Body of pancreas (tissue), 4 donors: Measurements from ENCODE around the gene HCFC1. TPM values are rescaled to one million over a fixed set of nuclear protein-coding genes. Genes with fewer than 3 reads are reported as not detected.

Experiments
- ATAC-seq: fragments of 150-250 bp; one replicate; pipeline ENCODE4 v1.9.1; 2016
- DNase-seq, 4 donors: peaks; one replicate each; pipeline ENCODE4 v3.0.0-alpha.2; 2019
- H3K27ac ChIP-seq, 4 donors: fragments of 200-600 bp; sonication (generic); 1 replicate in 3 of 4; 2 replicates in 1 of 4; pipeline versions ENCODE4 v1.5.1 to v1.6.1; 2016 to 2019; ENCODE audit warnings: mild to moderate bottlenecking in 1 of 4, mixed read lengths in 1 of 4, moderate library complexity in 1 of 4
- H3K27me3 ChIP-seq, 2 donors: fragments of 200-600 bp; sonication (generic); one replicate each; pipeline ENCODE4 v1.6.0; 2016; ENCODE audit warnings: mild to moderate bottlenecking in 1 of 2
- H3K36me3 ChIP-seq, 2 donors: fragments of 200-600 bp; sonication (generic); replicated peaks in 1 of 2; 2 replicates each; pipeline ENCODE4 v1.5.1; 2016; ENCODE audit warnings: low read depth in 2 of 2; ENCODE audit not compliant: insufficient read depth in 1 of 2
- H3K4me1 ChIP-seq: fragments of 200-600 bp; sonication (generic); one replicate; pipeline ENCODE4 v1.6.0; 2016
- H3K4me3 ChIP-seq, 2 donors: fragments of 200-600 bp; sonication (generic); 1 replicate in 1 of 2; 2 replicates in 1 of 2; pipeline ENCODE4 v1.5.1; 2016 to 2019
- H3K9me3 ChIP-seq, 3 donors: fragments of 200-600 bp; sonication (generic); 1 replicate in 2 of 3; 2 replicates in 1 of 3; pipeline ENCODE4 v1.5.1; 2016
- CTCF ChIP-seq, 7 experiments: fragments of 450-650 bp in 4 of 7; fragments of 200-600 bp in 3 of 7; sonication (generic) in 3 of 7; IDR thresholded peaks; one replicate each; pipeline ENCODE4 v1.5.1; 2016 to 2019; ENCODE audit warnings: antibody characterized with exemption in 7 of 7
- POLR2A ChIP-seq, 3 donors: fragments of 450-650 bp; IDR thresholded peaks; one replicate each; pipeline ENCODE4 v1.6.1; 2016; ENCODE audit warnings: antibody characterized with exemption in 3 of 3, mild to moderate bottlenecking in 2 of 3
- WGBS, 2 donors: methylation state at CpG; one replicate each; pipeline ENCODE4 v1.1.5; 2017; 5-methylcytosine and 5-hydroxymethylcytosine counted together
- intact Hi-C: fragments of 100-400 bp; cut with DNase I; formaldehyde crosslinking; loops from one replicate; pipeline ENCODE4 v1.15.1; 2023
- total RNA-seq, 2 donors: library from RNA; depleted of rRNA; stranded (reverse); fragments of >200 nt; gene quantifications; one replicate each; pipeline ENCODE4 v1.1.0, GENCODE V29; 2016

Gene HCFC1
- total RNA-seq, 2 donors from 2014 or later, result 16.6 to 62.6 TPM

GRCh38 chrX:153970357-153971123, 1.1 kb downstream of the HCFC1 start:
- TF ChIP-seq CTCF (IDR thresholded peaks at IDR 0.05) (no peak), POLR2A (IDR thresholded peaks at IDR 0.05) (no peak)
- no peaks in the 10 kb centered on the region for H3K36me3 ChIP-seq
- peak in 2 of 4 donors; percentile 31 to 43 for DNase-seq
- H3K27me3 ChIP-seq, result no peaks in the 10 kb centered on the region
- peaks cover 57% of the 10 kb centered on the region for H3K4me1 ChIP-seq
- WGBS, 2 donors, result 0% methylated on average over 12 to 26 of the region's 49 CpGs
- peak; percentile 0 for ATAC-seq
- intact Hi-C loops, result no loop called here
- no peaks in the 10 kb centered on the region for H3K9me3 ChIP-seq
- peak overlapping the region; percentile 80 to 95 for H3K4me3 ChIP-seq
- H3K27ac ChIP-seq, result peak overlapping the region; percentile 94 to 99 (median 96)

- Histone ChIP-seq H3K27me3 (no peaks in the 10 kb centered on the region), H3K27ac (peak overlapping the region in 3 of 4 donors; percentile 94 to 98 (median 95)), H3K9me3 (no peaks in the 10 kb centered on the region), H3K4me1 (peaks cover 61% of the 10 kb centered on the region), H3K4me3 (peak overlapping the region; percentile 80 to 95), H3K36me3 (no peaks in the 10 kb centered on the region)
- DNase-seq (no peak), ATAC-seq (no peak)
- 0 to 1% methylated on average over 3 to 22 of the region's 26 CpGs for WGBS, 2 donors
- intact Hi-C loops, result no loop called here
- TF ChIP-seq CTCF (IDR thresholded peaks at IDR 0.05) (no peak), POLR2A (IDR thresholded peaks at IDR 0.05) (no peak)
Observed at GRCh38 chrX:153969904-153970356, 1.7 kb downstream of the HCFC1 start.

GRCh38 chrX:153969125-153969903, 2.3 kb downstream of the HCFC1 start:
- H3K27ac ChIP-seq, result peak overlapping the region in 3 of 4 donors; percentile 94 to 98 (median 95)
- H3K36me3 ChIP-seq, result no peaks in the 10 kb centered on the region
- no peak for ATAC-seq
- H3K4me1 ChIP-seq, result peaks cover 56% of the 10 kb centered on the region
- H3K9me3 ChIP-seq, result no peaks in the 10 kb centered on the region
- DNase-seq, result no peak
- H3K27me3 ChIP-seq, result no peaks in the 10 kb centered on the region
- intact Hi-C loops, result no loop called here
- peak overlapping the region in 1 of 2 donors; percentile 95 for H3K4me3 ChIP-seq
- no peak for TF ChIP-seq POLR2A (IDR thresholded peaks at IDR 0.05)
- no peak for TF ChIP-seq CTCF (IDR thresholded peaks at IDR 0.05)
- 13% methylated on average over 19 of the region's 25 CpGs; no CpG with 5 or more reads in 1 of the 2 donors for WGBS, 2 donors

GRCh38 chrX:153968754-153969124, 2.9 kb downstream of the HCFC1 start:
- peaks cover 50% of the 10 kb centered on the region for H3K4me1 ChIP-seq
- H3K27ac ChIP-seq, result peak overlapping the region in 2 of 4 donors; percentile 95 to 98
- H3K36me3 ChIP-seq, result no peaks in the 10 kb centered on the region
- ATAC-seq, result no peak
- intact Hi-C loops, result no loop called here
- no peak for DNase-seq
- H3K9me3 ChIP-seq, result no peaks in the 10 kb centered on the region
- TF ChIP-seq POLR2A (IDR thresholded peaks at IDR 0.05), result no peak
- 8 to 32% methylated on average over 6 to 8 of the region's 12 CpGs for WGBS, 2 donors
- H3K4me3 ChIP-seq, result no peak overlapping the region
- no peaks in the 10 kb centered on the region for H3K27me3 ChIP-seq

- 18 to 60% methylated on average over 3 of the region's 9 CpGs for WGBS, 2 donors
- peak overlapping the region in 2 of 4 donors; percentile 61 to 95 for H3K27ac ChIP-seq
Observed at GRCh38 chrX:153968255-153968654, 3.4 kb downstream of the HCFC1 start.

More at GRCh38 chrX:153968255-153968654, 3.4 kb downstream of the HCFC1 start:
- ATAC-seq (no peak), DNase-seq (no peak)
- TF ChIP-seq CTCF (IDR thresholded peaks at IDR 0.05) (no peak), POLR2A (IDR thresholded peaks at IDR 0.05) (no peak)
- intact Hi-C loops, result no loop called here
- Histone ChIP-seq H3K27me3 (no peaks in the 10 kb centered on the region), H3K36me3 (no peaks in the 10 kb centered on the region), H3K4me1 (peaks cover 49% of the 10 kb centered on the region), H3K9me3 (no peaks in the 10 kb centered on the region), H3K4me3 (no peak overlapping the region)
